DOHH2 (cell line): ENCODE data around the gene ABI3BP.

ENCODE experiments used
- H3F3A ChIP-seq: fragments of 200-600 bp; sonication (generic), shearing (Covaris generic); 2 replicates; pipeline ENCODE4 v1.6.0; 2016; ENCODE audit warnings: antibody characterized with exemption, mild to moderate bottlenecking; ENCODE audit not compliant: control insufficient read depth, insufficient read depth
- H3K27ac ChIP-seq: fragments of 200-600 bp; sonication (generic); 2 replicates; pipeline ENCODE4 v1.5.1; 2014; ENCODE audit warnings: low read depth, mild to moderate bottlenecking, low read length, moderate library complexity
- H3K27me3 ChIP-seq: fragments of 200-600 bp; sonication (generic); 2 replicates; pipeline ENCODE4 v1.6.1; 2014; ENCODE audit warnings: mild to moderate bottlenecking, low read length, mixed read lengths; ENCODE audit not compliant: control insufficient read depth
- H3K36me3 ChIP-seq: fragments of 200-600 bp; sonication (generic); 2 replicates; pipeline ENCODE4 v1.6.1; 2014; ENCODE audit warnings: mild to moderate bottlenecking, low read length, moderate library complexity, mixed read lengths; ENCODE audit not compliant: control insufficient read depth
- H3K4me1 ChIP-seq: fragments of 200-600 bp; sonication (generic); 2 replicates; pipeline ENCODE4 v1.6.1; 2014; ENCODE audit warnings: mild to moderate bottlenecking, low read length, mixed read lengths; ENCODE audit not compliant: control insufficient read depth
- H3K4me2 ChIP-seq: fragments of 200-600 bp; sonication (generic); 2 replicates; pipeline ENCODE4 v1.6.0; 2014; ENCODE audit warnings: mild to moderate bottlenecking, low read length, moderate library complexity
- H3K4me3 ChIP-seq: fragments of 200-600 bp; sonication (generic); 2 replicates; pipeline ENCODE4 v1.5.1; 2014; ENCODE audit warnings: mild to moderate bottlenecking, low read length, mixed read lengths
- H3K79me2 ChIP-seq: fragments of 200-600 bp; sonication (generic); 2 replicates; pipeline ENCODE4 v1.6.1; 2014; ENCODE audit warnings: mild to moderate bottlenecking, low read length, mixed read lengths; ENCODE audit not compliant: control insufficient read depth
- H3K9me2 ChIP-seq: fragments of 200-600 bp; sonication (generic); replicated peaks from 2 replicates; pipeline ENCODE4 v1.6.1; 2014; ENCODE audit warnings: mild to moderate bottlenecking, low read length, mixed read lengths; ENCODE audit not compliant: control insufficient read depth
- H3K9me3 ChIP-seq: fragments of 200-600 bp; sonication (generic); 2 replicates; pipeline ENCODE4 v1.6.1; 2014; ENCODE audit warnings: antibody characterized with exemption, low read length, mixed read lengths; ENCODE audit not compliant: control insufficient read depth, insufficient read depth
- H4K20me1 ChIP-seq: fragments of 200-600 bp; sonication (generic); 2 replicates; pipeline ENCODE4 v1.6.0; 2014; ENCODE audit warnings: low read depth, mild to moderate bottlenecking, antibody characterized with exemption, low read length, moderate library complexity; ENCODE audit not compliant: control insufficient read depth, insufficient read depth
- CTCF ChIP-seq: fragments of 200-600 bp; sonication (generic); IDR thresholded peaks from one replicate; pipeline ENCODE4 v1.5.1; 2014; ENCODE audit warnings: antibody characterized with exemption, mild to moderate bottlenecking, low read depth, low read length; ENCODE audit not compliant: poor library complexity, severe bottlenecking
- EZH2phosphoT487 ChIP-seq: fragments of 200-600 bp; sonication (generic); IDR thresholded peaks from 2 replicates; pipeline ENCODE4 v1.6.1; 2017; ENCODE audit warnings: borderline replicate concordance, mild to moderate bottlenecking, antibody characterized with exemption, low read length, moderate library complexity, mixed read lengths

ABI3BP gene

GRCh38 chr3:100844063-100844936 is 148.9 kb downstream of the ABI3BP start:
- no peak overlapping the region for H3K4me2 ChIP-seq
- H3K9me3 ChIP-seq = no peaks in the 10 kb centered on the region
- no peaks in the 10 kb centered on the region for H3K9me2 ChIP-seq
- no peak overlapping the region for H3K27ac ChIP-seq
- no peaks in the 10 kb centered on the region for H3F3A ChIP-seq
- no peaks in the 10 kb centered on the region for H3K79me2 ChIP-seq
- no peaks in the 10 kb centered on the region for H3K4me1 ChIP-seq
- no peaks in the 10 kb centered on the region for H3K27me3 ChIP-seq
- H3K36me3 ChIP-seq = no peaks in the 10 kb centered on the region
- H4K20me1 ChIP-seq = no peaks in the 10 kb centered on the region
- H3K4me3 ChIP-seq = no peak overlapping the region
- TF ChIP-seq CTCF (no peak), EZH2phosphoT487 (no peak)

- TF ChIP-seq EZH2phosphoT487 (no peak), CTCF (no peak)
- Histone ChIP-seq H3K36me3 (no peaks in the 10 kb centered on the region), H3K9me2 (no peaks in the 10 kb centered on the region), H4K20me1 (no peaks in the 10 kb centered on the region), H3F3A (no peaks in the 10 kb centered on the region), H3K4me1 (no peaks in the 10 kb centered on the region), H3K27ac (no peak overlapping the region), H3K27me3 (0 out of 2 replicates have a peak, but pooled peaks cover 4% of the 10 kb centered on the region), H3K4me2 (no peak overlapping the region), H3K79me2 (no peaks in the 10 kb centered on the region), H3K9me3 (no peaks in the 10 kb centered on the region), H3K4me3 (no peak overlapping the region)
These were observed 155.1 kb downstream of the ABI3BP start for GRCh38 chr3:100838157-100838556.

- Histone ChIP-seq H3K27me3 (0 out of 2 replicates have a peak, but pooled peaks cover 4% of the 10 kb centered on the region), H3K79me2 (no peaks in the 10 kb centered on the region)
These were observed 156.6 kb downstream of the ABI3BP start for GRCh38 chr3:100836661-100837060.

More at GRCh38 chr3:100836661-100837060, 156.6 kb downstream of the ABI3BP start:
- Histone ChIP-seq H3K4me2 (no peak overlapping the region), H3K36me3 (no peaks in the 10 kb centered on the region), H3K9me2 (no peaks in the 10 kb centered on the region), H3K9me3 (no peaks in the 10 kb centered on the region), H3F3A (no peaks in the 10 kb centered on the region), H3K27ac (no peak overlapping the region), H3K4me3 (no peak overlapping the region), H3K4me1 (no peaks in the 10 kb centered on the region), H4K20me1 (no peaks in the 10 kb centered on the region)
- TF ChIP-seq CTCF (no peak), EZH2phosphoT487 (no peak)
